H1 (cell line): Measurements from ENCODE around the gene SIN3B. TPM values are rescaled to one million over a fixed set of nuclear protein-coding genes. Genes with fewer than 3 reads are reported as not detected.

Experiments used
- CTCF ChIA-PET: fragments of 300-600 bp; sonication (Branson Sonifier 250); formaldehyde crosslinking; loops from one replicate; lab custom pipeline; 2021; ENCODE audit not compliant: partially characterized antibody; lab: Charles Lee
- POLR2A ChIA-PET: fragments of 300-600 bp; sonication (Branson Sonifier 250); formaldehyde crosslinking; loops from one replicate; lab custom pipeline; 2021; ENCODE audit warnings: inconsistent platforms; ENCODE audit not compliant: partially characterized antibody; lab: Charles Lee
- DNase-seq, 2 experiments: peaks; one replicate each; pipeline versions ENCODE4 v3.0.0 to v3.0.0-alpha.2; 2010 to 2022; ENCODE audit warnings: low spot score in 2 of 2, low read depth in 1 of 2, mixed read lengths in 1 of 2
- FAIRE-seq: peaks from 2 replicates; lab custom pipeline; 2011; peaks lifted over from hg19 to GRCh38; lab: Jason Lieb, UNC
- H2AFZ ChIP-seq: 2 replicates; pipeline ENCODE4 v1.8.1; 2012; ENCODE audit warnings: low read length, inconsistent platforms
- H2AK5ac ChIP-seq: 2 replicates; pipeline ENCODE4 v1.6.1; 2013; ENCODE audit warnings: low read depth, low read length
- H2BK120ac ChIP-seq: replicated peaks from 2 replicates; pipeline ENCODE3; 2013; ENCODE audit warnings: low read depth, low read length, inconsistent platforms
- H2BK12ac ChIP-seq: 2 replicates; pipeline ENCODE4 v1.6.1; 2013; ENCODE audit warnings: low read depth, low read length
- H2BK15ac ChIP-seq: 2 replicates; pipeline ENCODE4 v1.6.1; 2013; ENCODE audit warnings: low read length
- H2BK20ac ChIP-seq: 2 replicates; pipeline ENCODE4 v1.6.1; 2013; ENCODE audit warnings: low read length
- H2BK5ac ChIP-seq: 2 replicates; pipeline ENCODE4 v1.6.1; 2013; ENCODE audit warnings: low read depth, low read length
- H3K14ac ChIP-seq: 2 replicates; pipeline ENCODE4 v1.6.1; 2013; ENCODE audit warnings: inconsistent platforms; ENCODE audit not compliant: insufficient read length
- H3K18ac ChIP-seq: 2 replicates; pipeline ENCODE4 v1.6.1; 2013; ENCODE audit warnings: low read length; ENCODE audit errors: extremely low read depth
- H3K23ac ChIP-seq: 2 replicates; pipeline ENCODE4 v1.6.1; 2013; ENCODE audit warnings: inconsistent platforms; ENCODE audit not compliant: insufficient read length
- H3K23me2 ChIP-seq: 2 replicates; pipeline ENCODE4 v1.6.1; 2013; ENCODE audit warnings: low read depth, low read length
- H3K27ac ChIP-seq: 2 replicates; pipeline ENCODE4 v1.6.1; 2011; ENCODE audit warnings: low read depth, low read length, inconsistent platforms
- H3K27me3 ChIP-seq, 4 experiments: replicated peaks in 1 of 4; 1 replicate in 1 of 4; 2 replicates in 3 of 4; pipeline versions ENCODE4 v1.6.1 to v1.8.1; 2011 to 2013; ENCODE audit warnings: low read length in 3 of 4, mild to moderate bottlenecking in 3 of 4, inconsistent platforms in 2 of 4, mixed read lengths in 2 of 4, moderate library complexity in 1 of 4; ENCODE audit not compliant: control insufficient read depth in 3 of 4, insufficient read depth in 3 of 4; ENCODE audit errors: extremely low read depth in 1 of 4
- H3K36me3 ChIP-seq, 4 experiments: 2 replicates each; pipeline versions ENCODE4 v1.6.1 to v1.8.1; 2011 to 2013; ENCODE audit warnings: mild to moderate bottlenecking in 4 of 4, low read length in 3 of 4, moderate library complexity in 2 of 4, control low read depth in 1 of 4, inconsistent platforms in 1 of 4; ENCODE audit not compliant: insufficient read depth in 4 of 4, control insufficient read depth in 2 of 4
- H3K4ac ChIP-seq: replicated peaks from 2 replicates; pipeline ENCODE3; 2013; ENCODE audit warnings: low read length, low read depth, mixed read lengths, inconsistent platforms; ENCODE audit not compliant: insufficient read length
- H3K4me1 ChIP-seq, 4 experiments: replicated peaks in 1 of 4; 1 replicate in 1 of 4; 2 replicates in 3 of 4; pipeline versions ENCODE4 v1.6.1 to v1.8.1; 2011 to 2013; ENCODE audit warnings: low read length in 3 of 4, inconsistent platforms in 2 of 4, mixed read lengths in 1 of 4; ENCODE audit not compliant: insufficient read depth in 4 of 4, control insufficient read depth in 3 of 4
- H3K4me2 ChIP-seq, 2 experiments: 2 replicates each; pipeline versions ENCODE4 v1.6.1 to v1.8.1; 2011 to 2013; ENCODE audit warnings: low read depth in 2 of 2, low read length in 2 of 2, control low read depth in 1 of 2, inconsistent platforms in 1 of 2, mild to moderate bottlenecking in 1 of 2; ENCODE audit not compliant: insufficient read depth in 1 of 2
- H3K4me3 ChIP-seq, 4 experiments: fragments of 200-600, 300-600 bp in 1 of 4; sonication (generic), shearing (Covaris generic), sonication (Bioruptor Twin) in 1 of 4; 2 replicates each; pipeline versions ENCODE4 v1.5.1 to v1.8.1; 2011 to 2016; ENCODE audit warnings: low read length in 4 of 4, low read depth in 3 of 4, control low read depth in 2 of 4, inconsistent platforms in 2 of 4, mild to moderate bottlenecking in 2 of 4, mixed read lengths in 1 of 4, moderate library complexity in 1 of 4; ENCODE audit not compliant: insufficient read depth in 2 of 4; ENCODE audit errors: extremely low read depth in 1 of 4
- H3K56ac ChIP-seq: replicated peaks from 2 replicates; pipeline ENCODE3; 2013; ENCODE audit warnings: low read depth, mild to moderate bottlenecking, mixed read lengths, low read length, inconsistent platforms; ENCODE audit not compliant: insufficient read length
- H3K79me1 ChIP-seq: 2 replicates; pipeline ENCODE4 v1.6.1; 2013; ENCODE audit warnings: low read depth, low read length, control low read depth
- H3K79me2 ChIP-seq, 2 experiments: 2 replicates each; pipeline versions ENCODE4 v1.6.1 to v1.8.1; 2012 to 2013; ENCODE audit warnings: low read length in 2 of 2, mild to moderate bottlenecking in 2 of 2, inconsistent platforms in 1 of 2; ENCODE audit not compliant: insufficient read depth in 2 of 2, control insufficient read depth in 1 of 2
- H3K9ac ChIP-seq, 4 experiments: replicated peaks in 1 of 4; 1 replicate in 1 of 4; 2 replicates in 3 of 4; pipeline versions ENCODE4 v1.6.1 to v1.8.1; 2011 to 2013; ENCODE audit warnings: low read depth in 3 of 4, low read length in 3 of 4, control low read depth in 2 of 4, mild to moderate bottlenecking in 2 of 4, moderate library complexity in 2 of 4, inconsistent platforms in 1 of 4; ENCODE audit errors: extremely low read depth in 1 of 4
- H3K9me3 ChIP-seq, 2 experiments: 2 replicates each; pipeline versions ENCODE4 v1.6.1 to v1.8.1; 2012 to 2013; ENCODE audit warnings: mild to moderate bottlenecking in 2 of 2, moderate library complexity in 2 of 2, control low read depth in 1 of 2, inconsistent platforms in 1 of 2, low read depth in 1 of 2, low read length in 1 of 2, mixed read lengths in 1 of 2; ENCODE audit not compliant: insufficient read depth in 2 of 2
- H4K20me1 ChIP-seq, 2 experiments: replicated peaks in 1 of 2; 2 replicates each; pipeline versions ENCODE3 to v1.8.1; 2011 to 2013; ENCODE audit warnings: inconsistent platforms in 2 of 2, low read length in 2 of 2, mild to moderate bottlenecking in 1 of 2; ENCODE audit not compliant: insufficient read depth in 2 of 2, control insufficient read depth in 1 of 2
- H4K5ac ChIP-seq: 2 replicates; pipeline ENCODE4 v1.6.1; 2013; ENCODE audit warnings: low read length, low read depth, mixed read lengths, inconsistent platforms; ENCODE audit not compliant: insufficient read length
- H4K8ac ChIP-seq: 2 replicates; pipeline ENCODE4 v1.8.0; 2013; ENCODE audit warnings: mild to moderate bottlenecking, moderate library complexity, low read length, inconsistent platforms; ENCODE audit not compliant: insufficient read depth; ENCODE audit errors: extremely low read depth
- H4K91ac ChIP-seq: replicated peaks from 2 replicates; pipeline ENCODE3; 2013; ENCODE audit warnings: low read length, mixed read lengths, inconsistent platforms; ENCODE audit not compliant: insufficient read length
- CBX5 ChIP-seq: fragments of 300-800, 300-1000 bp; sonication (generic); IDR thresholded peaks from 2 replicates; pipeline ENCODE4 v1.7.1; 2016; ENCODE audit warnings: antibody characterized with exemption, low read length, low read depth
- CHD2 ChIP-seq: IDR thresholded peaks from 2 replicates; pipeline ENCODE4 v1.6.1; 2012; ENCODE audit warnings: low read length, improper control_type of control experiment
- EZH2 ChIP-seq: fragments of 200-600 bp; sonication (generic); IDR thresholded peaks from 2 replicates; pipeline ENCODE4 v1.7.1; 2012; ENCODE audit warnings: low read depth, mild to moderate bottlenecking, moderate library complexity, low read length, inconsistent platforms; ENCODE audit not compliant: severe bottlenecking
- FOSL1 ChIP-seq: IDR thresholded peaks from 2 replicates; pipeline ENCODE4 v1.6.1; 2011; ENCODE audit warnings: mild to moderate bottlenecking, low read depth, low read length, moderate library complexity; ENCODE audit not compliant: insufficient read depth
- SP4 ChIP-seq: IDR thresholded peaks from 2 replicates; pipeline ENCODE4 v1.6.1; 2012; ENCODE audit warnings: low read length, inconsistent platforms
- TEAD4 ChIP-seq: IDR thresholded peaks from 2 replicates; pipeline ENCODE4 v1.6.1; 2012; ENCODE audit warnings: low read depth, low read length, inconsistent platforms, mixed read lengths
- WGBS, 2 experiments: shearing (Covaris generic) in 1 of 2; methylation state at CpG; one replicate each; pipeline versions ENCODE4 v1.1.6 to v1.1.7; 2013 to 2015; ENCODE audit warnings: low lambda C conversion rate in 2 of 2, mixed read lengths in 2 of 2, inconsistent platforms in 1 of 2, low coverage in 1 of 2, missing lambda C conversion rate in 1 of 2; ENCODE audit not compliant: insufficient replicate concordance in 2 of 2, insufficient coverage in 1 of 2, insufficient read length in 1 of 2; ENCODE audit errors: extremely low coverage in 1 of 2, missing lambda C conversion rate in 1 of 2; 5-methylcytosine and 5-hydroxymethylcytosine counted together
- polyA plus RNA-seq, 7 experiments: library from polyadenylated mRNA; depleted of rRNA in 3 of 7; stranded (reverse) in 5 of 7; unstranded in 2 of 7; fragments of >200 nt in 5 of 7; fragments of 200-250 nt in 2 of 7; gene quantifications; 1 replicate in 5 of 7; 2 replicates in 1 of 7; 4 replicates in 1 of 7; pipeline versions ENCODE4 v1.2.1 to v1.2.3, GENCODE V29; 2011 to 2013; ENCODE audit warnings: missing spikeins in 2 of 7, mixed read lengths in 2 of 7
- total RNA-seq: library from RNA; stranded (reverse); fragmentation: NEBNext Ultra II Directional; extraction: Animal tissue kit (Norgen Biotek cat#: 25700); gene quantifications from 2 replicates; pipeline ENCODE4 v1.2.1, GENCODE V29; 2021
- TF ChIP-seq, protein P1 (sequence below): IDR thresholded peaks from 2 replicates; pipeline ENCODE4 v1.6.1; 2012; ENCODE audit warnings: low read length, inconsistent platforms

The SIN3B gene
- total and polyA plus RNA-seq, 2 of the 8 experiments (the other 6 are each of a cell fraction or from before 2014, with no cell fraction given): 29.5 to 71.1 TPM

- H3K4me2 ChIP-seq: no peak overlapping the region
- no peak overlapping the region for H3K18ac ChIP-seq
- no peak overlapping the region for H4K5ac ChIP-seq
- H3K27ac ChIP-seq: no peak overlapping the region
- POLR2A ChIA-PET: interaction anchor here (0.6 kb wide), 1 partner anchor 280 kb away, joined by 4 read pairs; the partner anchor contains the start of genes HAUS8 and MYO9B
- no peak overlapping the region for H2BK120ac ChIP-seq
- no peaks in the 10 kb centered on the region for H3K36me3 ChIP-seq
- WGBS, 2 experiments: 81% methylated on average over 3 of the region's 3 CpGs; no CpG with 5 or more reads in 1 of the 2 experiments
- DNase-seq: no peak
- H4K91ac ChIP-seq: no peak overlapping the region
- H3K9ac ChIP-seq: no peak overlapping the region
- H3K79me1 ChIP-seq: no peaks in the 10 kb centered on the region
- H3K4me1 ChIP-seq: no peaks in the 10 kb centered on the region
- H3K14ac ChIP-seq: no peak overlapping the region
- no peak overlapping the region for H2BK20ac ChIP-seq
- H2BK12ac ChIP-seq: no peak overlapping the region
- no peak overlapping the region for H2AFZ ChIP-seq
- H3K4me3 ChIP-seq: no peak overlapping the region
- H3K4ac ChIP-seq: no peak overlapping the region
- no peaks in the 10 kb centered on the region for H3K23me2 ChIP-seq
- no peak overlapping the region for H2BK5ac ChIP-seq
- no peak overlapping the region for H2BK15ac ChIP-seq
- no peaks in the 10 kb centered on the region for H3K9me3 ChIP-seq
- H3K79me2 ChIP-seq: no peaks in the 10 kb centered on the region
- no peak for FAIRE-seq
- CTCF ChIA-PET: interaction anchor here (0.8 kb wide), 1 partner anchor 16 kb away, joined by 3 read pairs; no protein-coding TSS in a partner anchor
- no peak overlapping the region for H3K56ac ChIP-seq
- H3K27me3 ChIP-seq: no peaks in the 10 kb centered on the region
- no peak overlapping the region for H2AK5ac ChIP-seq
- no peak overlapping the region; the same call in 1 of the 2 replicates for H4K8ac ChIP-seq
- H3K23ac ChIP-seq: no peak overlapping the region
- no peaks in the 10 kb centered on the region for H4K20me1 ChIP-seq
- TF ChIP-seq EZH2: no peak
- TF ChIP-seq TEAD4: no peak
- TF ChIP-seq FOSL1: no peak
- TF ChIP-seq CHD2: no peak
- TF ChIP-seq SP4: no peak
- TF ChIP-seq, protein P1, sequence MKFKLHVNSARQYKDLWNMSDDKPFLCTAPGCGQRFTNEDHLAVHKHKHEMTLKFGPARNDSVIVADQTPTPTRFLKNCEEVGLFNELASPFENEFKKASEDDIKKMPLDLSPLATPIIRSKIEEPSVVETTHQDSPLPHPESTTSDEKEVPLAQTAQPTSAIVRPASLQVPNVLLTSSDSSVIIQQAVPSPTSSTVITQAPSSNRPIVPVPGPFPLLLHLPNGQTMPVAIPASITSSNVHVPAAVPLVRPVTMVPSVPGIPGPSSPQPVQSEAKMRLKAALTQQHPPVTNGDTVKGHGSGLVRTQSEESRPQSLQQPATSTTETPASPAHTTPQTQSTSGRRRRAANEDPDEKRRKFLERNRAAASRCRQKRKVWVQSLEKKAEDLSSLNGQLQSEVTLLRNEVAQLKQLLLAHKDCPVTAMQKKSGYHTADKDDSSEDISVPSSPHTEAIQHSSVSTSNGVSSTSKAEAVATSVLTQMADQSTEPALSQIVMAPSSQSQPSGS: no peak
- no peak for TF ChIP-seq CBX5
These were observed 33.5 kb upstream of the SIN3B start for GRCh38 chr19:16795731-16796130.
